Stomach (tissue), 9 donors: ENCODE results near the gene SLC35F3. TPM values are rescaled to one million over a fixed set of nuclear protein-coding genes. Genes with fewer than 3 reads are reported as not detected.

Experiments
- DNase-seq, 2 donors: peaks; one replicate each; pipeline versions ENCODE4 v3.0.0 to v3.0.0-alpha.2; 2013 to 2019
- H3K27ac ChIP-seq, 5 donors: fragments of 200-600 bp in 4 of 5; sonication (generic) in 4 of 5; one replicate each; pipeline ENCODE4 v1.5.1; 2013 to 2019; ENCODE audit warnings: mild to moderate bottlenecking in 1 of 5, moderate library complexity in 1 of 5
- H3K27me3 ChIP-seq, 3 donors: fragments of 200-600 bp; sonication (generic); one replicate each; pipeline ENCODE4 v1.5.1; 2017 to 2019; ENCODE audit warnings: mixed run types in 1 of 3
- H3K36me3 ChIP-seq, 4 donors: fragments of 200-600 bp; sonication (generic); 1 replicate in 3 of 4; 2 replicates in 1 of 4; pipeline ENCODE4 v1.5.1; 2016 to 2019
- H3K4me1 ChIP-seq, 4 donors: fragments of 200-600 bp; sonication (generic); one replicate each; pipeline ENCODE4 v1.5.1; 2016 to 2019
- H3K4me3 ChIP-seq, 4 donors: fragments of 200-600 bp; sonication (generic) in 3 of 4; one replicate each; pipeline ENCODE4 v1.5.1; 2016 to 2019; ENCODE audit warnings: mild to moderate bottlenecking in 1 of 4
- H3K9me3 ChIP-seq, 4 donors: fragments of 200-600 bp; sonication (generic); one replicate each; pipeline ENCODE4 v1.5.1; 2016 to 2019
- EP300 ChIP-seq: sonication (generic); formaldehyde crosslinking; IDR thresholded peaks from one replicate; pipeline ENCODE4 v1.6.1; 2017; ENCODE audit warnings: antibody characterized with exemption
- POLR2A ChIP-seq, 4 donors: fragments of 450-650 bp; IDR thresholded peaks; one replicate each; pipeline ENCODE4 v1.6.1; 2016; ENCODE audit warnings: antibody characterized with exemption in 4 of 4, control low read depth in 2 of 4, mild to moderate bottlenecking in 1 of 4, moderate library complexity in 1 of 4
- POLR2AphosphoS5 ChIP-seq, 3 donors: sonication (generic); formaldehyde crosslinking; IDR thresholded peaks; one replicate each; pipeline ENCODE4 v1.6.1; 2016; ENCODE audit warnings: antibody characterized with exemption in 3 of 3
- WGBS, 5 donors: extraction: QIAGEN DNeasy Blood & Tissue Kit in 3 of 5; methylation state at CpG; one replicate each; pipeline versions ENCODE4 v1.1.5 to v1.1.7; 2013 to 2018; 5-methylcytosine and 5-hydroxymethylcytosine counted together
- intact Hi-C: fragments of 100-400 bp; cut with DNase I; formaldehyde crosslinking; loops from one replicate; pipeline ENCODE4 v1.15.1; 2023; ENCODE audit warnings: low total_unique reads
- polyA plus RNA-seq, 3 donors: library from polyadenylated mRNA; stranded (reverse); fragments of 200-250 nt; gene quantifications; one replicate each; pipeline ENCODE4 v1.2.3, GENCODE V29; 2013
- total RNA-seq, 5 donors: library from RNA; depleted of rRNA; stranded (reverse); fragments of >200 nt; gene quantifications; one replicate each; pipeline versions ENCODE4 v1.1.0 to v1.2.3, GENCODE V29; 2014 to 2016
- TF ChIP-seq, protein P1 (sequence below), 7 experiments: fragments of 450-650 bp in 4 of 7; fragments of 200-600 bp in 3 of 7; sonication (generic) in 3 of 7; IDR thresholded peaks; one replicate each; pipeline ENCODE4 v1.5.1; 2016 to 2019; ENCODE audit warnings: antibody characterized with exemption in 7 of 7, control low read depth in 2 of 7, mild to moderate bottlenecking in 1 of 7
- donor health status: healthy with polysubstance abuse.
- donor health status: Bipolar disorder and iron deficiency.
- donor health status: healthy.

SLC35F3 gene
- total and polyA plus RNA-seq, 8 donors = under 0.01 to 1.5 (median 0.59) TPM; not detected in 2

DNA sequence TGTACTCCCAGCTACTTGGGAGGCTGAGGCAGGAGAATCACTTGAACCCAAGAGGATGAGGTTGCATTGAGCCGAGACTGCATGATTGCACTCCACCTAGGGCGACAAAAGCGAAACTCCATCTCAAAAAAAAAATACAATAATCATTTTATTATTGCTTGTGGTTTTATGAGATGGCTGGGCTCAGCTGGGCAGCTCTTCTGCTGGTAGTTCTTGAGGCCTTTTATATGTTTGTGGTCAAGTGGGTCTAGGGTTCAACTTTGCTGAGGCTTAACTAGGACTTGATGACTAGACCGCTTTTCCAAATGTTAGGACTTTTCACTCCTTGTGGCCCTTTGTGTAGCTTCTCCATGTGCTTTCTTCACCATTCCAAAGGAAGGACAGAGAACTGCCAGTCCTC is 53.2 kb downstream of the SLC35F3 start:
- intact Hi-C loops = no loop called here
- TF ChIP-seq, protein P1, sequence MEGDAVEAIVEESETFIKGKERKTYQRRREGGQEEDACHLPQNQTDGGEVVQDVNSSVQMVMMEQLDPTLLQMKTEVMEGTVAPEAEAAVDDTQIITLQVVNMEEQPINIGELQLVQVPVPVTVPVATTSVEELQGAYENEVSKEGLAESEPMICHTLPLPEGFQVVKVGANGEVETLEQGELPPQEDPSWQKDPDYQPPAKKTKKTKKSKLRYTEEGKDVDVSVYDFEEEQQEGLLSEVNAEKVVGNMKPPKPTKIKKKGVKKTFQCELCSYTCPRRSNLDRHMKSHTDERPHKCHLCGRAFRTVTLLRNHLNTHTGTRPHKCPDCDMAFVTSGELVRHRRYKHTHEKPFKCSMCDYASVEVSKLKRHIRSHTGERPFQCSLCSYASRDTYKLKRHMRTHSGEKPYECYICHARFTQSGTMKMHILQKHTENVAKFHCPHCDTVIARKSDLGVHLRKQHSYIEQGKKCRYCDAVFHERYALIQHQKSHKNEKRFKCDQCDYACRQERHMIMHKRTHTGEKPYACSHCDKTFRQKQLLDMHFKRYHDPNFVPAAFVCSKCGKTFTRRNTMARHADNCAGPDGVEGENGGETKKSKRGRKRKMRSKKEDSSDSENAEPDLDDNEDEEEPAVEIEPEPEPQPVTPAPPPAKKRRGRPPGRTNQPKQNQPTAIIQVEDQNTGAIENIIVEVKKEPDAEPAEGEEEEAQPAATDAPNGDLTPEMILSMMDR (IDR thresholded peaks at IDR 0.05) = no peak
- TF ChIP-seq EP300 = no peak
- TF ChIP-seq POLR2AphosphoS5 (IDR thresholded peaks at IDR 0.05) = no peak
- no peak for TF ChIP-seq POLR2A (IDR thresholded peaks at IDR 0.05)
- Histone ChIP-seq H3K27me3 (no peaks in the 10 kb centered on the region), H3K4me3 (no peak overlapping the region), H3K36me3 (no peaks in the 10 kb centered on the region), H3K27ac (no peak overlapping the region), H3K9me3 (peaks cover 0 to 38% (median 24%) of the 10 kb centered on the region in 4 donors), H3K4me1 (no peaks in the 10 kb centered on the region)
- DNase-seq = no peak
- 93 to 98% (median 95%) methylated on average over 4 of the region's 4 CpGs for WGBS, 5 donors

DNA sequence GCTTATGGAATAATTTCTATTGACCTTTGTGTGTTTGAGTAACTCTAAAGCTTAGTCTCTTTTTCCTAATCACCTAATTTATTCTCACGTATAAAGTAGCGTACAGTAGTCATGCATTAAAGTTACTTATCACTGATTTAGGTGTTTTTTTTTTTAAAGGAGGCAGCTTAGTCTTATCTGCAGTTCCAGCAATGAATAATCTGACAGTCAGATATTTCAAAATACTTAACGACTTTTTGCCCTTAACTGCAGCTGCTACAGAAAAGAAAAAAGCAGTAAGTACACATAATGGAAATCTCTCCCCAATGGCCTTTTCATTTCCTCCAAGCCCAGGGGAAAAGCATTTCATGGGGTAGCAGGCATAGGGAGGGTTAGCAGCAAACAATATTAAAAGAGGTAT is 54.6 kb downstream of the SLC35F3 start:
- WGBS, 5 donors = 11 to 23% (median 14%) methylated on average over 3 of the region's 3 CpGs
- peak in 1 of 2 donors; percentile 6 for DNase-seq
- no peaks in the 10 kb centered on the region for H3K36me3 ChIP-seq
- H3K9me3 ChIP-seq = peaks cover 0 to 33% (median 19%) of the 10 kb centered on the region in 4 donors
- no peak overlapping the region for H3K27ac ChIP-seq
- no peaks in the 10 kb centered on the region for H3K4me1 ChIP-seq
- no peak overlapping the region for H3K4me3 ChIP-seq
- TF ChIP-seq EP300 (no peak), POLR2AphosphoS5 (IDR thresholded peaks at IDR 0.05) (no peak), POLR2A (IDR thresholded peaks at IDR 0.05) (no peak)
- TF ChIP-seq, protein P1 (IDR thresholded peaks at IDR 0.05) = no peak
- no peaks in the 10 kb centered on the region for H3K27me3 ChIP-seq
- intact Hi-C loops = no loop called here

- Histone ChIP-seq H3K4me3 (no peak overlapping the region), H3K4me1 (no peaks in the 10 kb centered on the region), H3K36me3 (no peaks in the 10 kb centered on the region), H3K27me3 (no peaks in the 10 kb centered on the region), H3K27ac (no peak overlapping the region), H3K9me3 (peaks cover 0 to 25% (median 15%) of the 10 kb centered on the region in 4 donors)
- TF ChIP-seq EP300 = no peak
- TF ChIP-seq, protein P1 (IDR thresholded peaks at IDR 0.05) = no peak
- no peak for TF ChIP-seq POLR2AphosphoS5 (IDR thresholded peaks at IDR 0.05)
- TF ChIP-seq POLR2A (IDR thresholded peaks at IDR 0.05) = no peak
- intact Hi-C loops = no loop called here
- no peak for DNase-seq
- WGBS, 5 donors = 79 to 82% (median 80%) methylated on average over 6 of the region's 6 CpGs
Measured at GRCh38 chr1:233959971-233960370, 55.5 kb downstream of the SLC35F3 start.

- DNase-seq = no peak
- 80 to 92% (median 87%) methylated on average over 3 of the region's 3 CpGs for WGBS, 5 donors
- Histone ChIP-seq H3K36me3 (no peaks in the 10 kb centered on the region), H3K9me3 (peaks cover 0 to 24% (median 17%) of the 10 kb centered on the region in 4 donors), H3K4me1 (no peaks in the 10 kb centered on the region), H3K27me3 (no peaks in the 10 kb centered on the region), H3K4me3 (no peak overlapping the region), H3K27ac (no peak overlapping the region)
- intact Hi-C loops = no loop called here
- TF ChIP-seq POLR2AphosphoS5 (IDR thresholded peaks at IDR 0.05) (no peak), EP300 (no peak), POLR2A (IDR thresholded peaks at IDR 0.05) (no peak)
- TF ChIP-seq, protein P1 (IDR thresholded peaks at IDR 0.05) = no peak
Measured at GRCh38 chr1:233960386-233960785, 55.9 kb downstream of the SLC35F3 start.
